ENCODE data around the gene OPCML. TPM values are rescaled to one million over a fixed set of nuclear protein-coding genes. Genes with fewer than 3 reads are reported as not detected.

Gene OPCML
- total RNA-seq, 3 donors from 2014 or later: not detected

GRCh38 chr11:133265530-133266035, 266.7 kb downstream of the OPCML start:
- DNase-seq (no peak), ATAC-seq (no peak)
- Mint-ChIP-seq H3K27me3 (ENCODE audit: low read depth) (peaks cover 4% of the 10 kb centered on the region), H3K4me3 (no peak overlapping the region), H3K9me3 (peaks cover 5% of the 10 kb centered on the region), H3K4me1 (ENCODE audit: low read depth) (no peaks in the 10 kb centered on the region), H3K36me3 (ENCODE audit: insufficient read depth) (no peaks in the 10 kb centered on the region)

GRCh38 chr11:133263332-133263731, 269.0 kb downstream of the OPCML start:
- H3K27me3 Mint-ChIP-seq (ENCODE audit: low read depth): peaks cover 4% of the 10 kb centered on the region
- ATAC-seq (no peak), DNase-seq (no peak)
- H3K36me3 Mint-ChIP-seq (ENCODE audit: insufficient read depth): no peaks in the 10 kb centered on the region
- peaks cover 8% of the 10 kb centered on the region for H3K9me3 Mint-ChIP-seq
- H3K4me3 Mint-ChIP-seq: no peak overlapping the region
- H3K4me1 Mint-ChIP-seq (ENCODE audit: low read depth): no peaks in the 10 kb centered on the region

GRCh38 chr11:133258751-133259150, 273.6 kb downstream of the OPCML start:
- DNase-seq: no peak
- Mint-ChIP-seq H3K27me3 (ENCODE audit: low read depth) (no peaks in the 10 kb centered on the region), H3K4me1 (ENCODE audit: low read depth) (no peaks in the 10 kb centered on the region), H3K4me3 (no peak overlapping the region), H3K36me3 (ENCODE audit: insufficient read depth) (no peaks in the 10 kb centered on the region), H3K9me3 (peaks cover 4% of the 10 kb centered on the region)
- ATAC-seq: no peak

GRCh38 chr11:133254601-133255000, 277.7 kb downstream of the OPCML start:
- H3K4me3 Mint-ChIP-seq: no peak overlapping the region
- H3K4me1 Mint-ChIP-seq (ENCODE audit: low read depth): no peaks in the 10 kb centered on the region
- H3K36me3 Mint-ChIP-seq (ENCODE audit: insufficient read depth): no peaks in the 10 kb centered on the region
- ATAC-seq: no peak
- no peak for DNase-seq
- no peaks in the 10 kb centered on the region for H3K9me3 Mint-ChIP-seq
- no peaks in the 10 kb centered on the region for H3K27me3 Mint-ChIP-seq (ENCODE audit: low read depth)

GRCh38 chr11:133253570-133253969, 278.7 kb downstream of the OPCML start:
- no peak for DNase-seq
- Mint-ChIP-seq H3K27me3 (ENCODE audit: low read depth) (no peaks in the 10 kb centered on the region), H3K4me1 (ENCODE audit: low read depth) (no peaks in the 10 kb centered on the region), H3K36me3 (ENCODE audit: insufficient read depth) (no peaks in the 10 kb centered on the region), H3K9me3 (no peaks in the 10 kb centered on the region), H3K4me3 (no peak overlapping the region)
- no peak for ATAC-seq

- Mint-ChIP-seq H3K9me3 (peaks cover 2% of the 10 kb centered on the region), H3K4me1 (ENCODE audit: low read depth) (no peaks in the 10 kb centered on the region), H3K27me3 (ENCODE audit: low read depth) (no peaks in the 10 kb centered on the region), H3K4me3 (no peak overlapping the region), H3K36me3 (ENCODE audit: insufficient read depth) (no peaks in the 10 kb centered on the region)
- DNase-seq (no peak), ATAC-seq (no peak)
Measured at GRCh38 chr11:133251841-133252240, 280.5 kb downstream of the OPCML start.

GRCh38 chr11:133249530-133249929, 282.8 kb downstream of the OPCML start:
- Mint-ChIP-seq H3K36me3 (ENCODE audit: insufficient read depth) (no peaks in the 10 kb centered on the region), H3K27me3 (ENCODE audit: low read depth) (no peaks in the 10 kb centered on the region), H3K4me3 (no peak overlapping the region), H3K9me3 (peaks cover 7% of the 10 kb centered on the region), H3K4me1 (ENCODE audit: low read depth) (no peaks in the 10 kb centered on the region)
- ATAC-seq (no peak), DNase-seq (no peak)

- ATAC-seq: no peak
- no peaks in the 10 kb centered on the region for H3K4me1 Mint-ChIP-seq (ENCODE audit: low read depth)
Measured at GRCh38 chr11:133249065-133249464, 283.2 kb downstream of the OPCML start.

GRCh38 chr11:133243832-133244231, 288.5 kb downstream of the OPCML start:
- no peaks in the 10 kb centered on the region for H3K4me1 Mint-ChIP-seq (ENCODE audit: low read depth)
- peaks cover 7% of the 10 kb centered on the region for H3K9me3 Mint-ChIP-seq
- no peaks in the 10 kb centered on the region for H3K36me3 Mint-ChIP-seq (ENCODE audit: insufficient read depth)
- ATAC-seq (no peak), DNase-seq (no peak)
- H3K27me3 Mint-ChIP-seq (ENCODE audit: low read depth): no peaks in the 10 kb centered on the region
- no peak overlapping the region for H3K4me3 Mint-ChIP-seq

More at GRCh38 chr11:133249065-133249464, 283.2 kb downstream of the OPCML start:
- Mint-ChIP-seq H3K4me3 (no peak overlapping the region), H3K9me3 (peaks cover 7% of the 10 kb centered on the region), H3K36me3 (ENCODE audit: insufficient read depth) (no peaks in the 10 kb centered on the region), H3K27me3 (ENCODE audit: low read depth) (no peaks in the 10 kb centered on the region)
- DNase-seq: no peak

GRCh38 chr11:133240908-133241655, 291.2 kb downstream of the OPCML start:
- ATAC-seq (no peak), DNase-seq (no peak)
- Mint-ChIP-seq H3K27me3 (ENCODE audit: low read depth) (no peaks in the 10 kb centered on the region), H3K4me3 (no peak overlapping the region), H3K4me1 (ENCODE audit: low read depth) (no peaks in the 10 kb centered on the region), H3K36me3 (ENCODE audit: insufficient read depth) (no peaks in the 10 kb centered on the region), H3K9me3 (peaks cover under 1% of the 10 kb centered on the region)

- DNase-seq: no peak
- H3K4me1 Mint-ChIP-seq (ENCODE audit: low read depth): no peaks in the 10 kb centered on the region
Measured at GRCh38 chr11:133239575-133239974, 292.7 kb downstream of the OPCML start.

GRCh38 chr11:133238495-133238894, 293.8 kb downstream of the OPCML start:
- DNase-seq (no peak), ATAC-seq (no peak)
- Mint-ChIP-seq H3K9me3 (peaks cover 3% of the 10 kb centered on the region), H3K4me3 (no peak overlapping the region), H3K4me1 (ENCODE audit: low read depth) (no peaks in the 10 kb centered on the region), H3K36me3 (ENCODE audit: insufficient read depth) (no peaks in the 10 kb centered on the region), H3K27me3 (ENCODE audit: low read depth) (peaks cover 2% of the 10 kb centered on the region)

More at GRCh38 chr11:133239575-133239974, 292.7 kb downstream of the OPCML start:
- Mint-ChIP-seq H3K4me3 (no peak overlapping the region), H3K36me3 (ENCODE audit: insufficient read depth) (no peaks in the 10 kb centered on the region), H3K9me3 (no peaks in the 10 kb centered on the region), H3K27me3 (ENCODE audit: low read depth) (no peaks in the 10 kb centered on the region)
- ATAC-seq: no peak

GRCh38 chr11:133238027-133238426, 294.3 kb downstream of the OPCML start:
- H3K27me3 Mint-ChIP-seq (ENCODE audit: low read depth): peaks cover 2% of the 10 kb centered on the region
- no peaks in the 10 kb centered on the region for H3K4me1 Mint-ChIP-seq (ENCODE audit: low read depth)
- H3K9me3 Mint-ChIP-seq: peaks cover 4% of the 10 kb centered on the region
- H3K36me3 Mint-ChIP-seq (ENCODE audit: insufficient read depth): no peaks in the 10 kb centered on the region
- no peak for ATAC-seq
- H3K4me3 Mint-ChIP-seq: no peak overlapping the region
- DNase-seq: no peak

- peaks cover 4% of the 10 kb centered on the region for H3K27me3 Mint-ChIP-seq (ENCODE audit: low read depth)
- ATAC-seq (no peak), DNase-seq (no peak)
- peaks cover 4% of the 10 kb centered on the region for H3K9me3 Mint-ChIP-seq
- no peaks in the 10 kb centered on the region for H3K36me3 Mint-ChIP-seq (ENCODE audit: insufficient read depth)
- no peaks in the 10 kb centered on the region for H3K4me1 Mint-ChIP-seq (ENCODE audit: low read depth)
- H3K4me3 Mint-ChIP-seq: no peak overlapping the region
Measured at GRCh38 chr11:133235381-133235780, 296.9 kb downstream of the OPCML start.

GRCh38 chr11:133234883-133235282, 297.4 kb downstream of the OPCML start:
- Mint-ChIP-seq H3K36me3 (ENCODE audit: insufficient read depth) (no peaks in the 10 kb centered on the region), H3K4me1 (ENCODE audit: low read depth) (no peaks in the 10 kb centered on the region), H3K27me3 (ENCODE audit: low read depth) (peaks cover 4% of the 10 kb centered on the region), H3K4me3 (no peak overlapping the region), H3K9me3 (peaks cover 4% of the 10 kb centered on the region)
- DNase-seq: no peak
- ATAC-seq: no peak
